ENCODE results near the gene TYMP.

DNA sequence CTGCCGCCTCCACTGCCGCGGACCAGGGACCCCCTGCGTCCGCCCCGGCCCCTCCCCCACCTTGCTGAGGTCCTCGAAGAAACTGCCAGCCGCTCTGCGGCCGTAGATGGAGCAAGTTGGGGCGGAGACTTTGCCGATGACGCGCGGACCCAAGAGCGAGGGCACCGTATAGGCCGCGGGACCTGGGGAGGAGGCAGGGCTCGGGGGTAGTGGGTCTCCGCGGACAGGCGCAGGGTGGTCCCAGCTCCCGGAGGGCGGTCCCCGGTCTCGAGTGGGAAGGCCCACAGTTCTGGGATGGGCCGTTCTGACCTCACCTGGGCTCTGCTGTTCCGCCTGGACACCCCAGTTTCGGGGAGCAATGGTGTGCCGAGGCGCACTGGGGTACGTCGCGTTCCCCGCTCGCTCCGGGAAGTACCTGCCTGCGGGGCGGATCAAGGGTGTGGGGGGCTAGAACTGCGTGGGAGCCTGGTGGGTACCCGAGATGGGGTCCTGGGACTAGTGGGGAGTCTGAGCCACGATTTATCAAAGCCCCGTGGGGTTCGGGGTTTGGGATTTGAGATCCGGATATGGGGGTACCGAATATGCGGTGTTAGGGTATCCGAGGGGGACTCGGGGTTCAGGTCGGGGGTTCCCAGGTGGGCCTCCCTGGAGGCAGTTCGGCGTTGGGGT, 1.2 kb upstream of the TYMP start:
- no peak for TF ChIP-seq EP300 (IDR thresholded peaks at IDR 0.05)
- no peak for TF ChIP-seq USF2 (IDR thresholded peaks at IDR 0.05)
- no peak for TF ChIP-seq RFX5 (IDR thresholded peaks at IDR 0.05)
- TF ChIP-seq, protein P1, sequence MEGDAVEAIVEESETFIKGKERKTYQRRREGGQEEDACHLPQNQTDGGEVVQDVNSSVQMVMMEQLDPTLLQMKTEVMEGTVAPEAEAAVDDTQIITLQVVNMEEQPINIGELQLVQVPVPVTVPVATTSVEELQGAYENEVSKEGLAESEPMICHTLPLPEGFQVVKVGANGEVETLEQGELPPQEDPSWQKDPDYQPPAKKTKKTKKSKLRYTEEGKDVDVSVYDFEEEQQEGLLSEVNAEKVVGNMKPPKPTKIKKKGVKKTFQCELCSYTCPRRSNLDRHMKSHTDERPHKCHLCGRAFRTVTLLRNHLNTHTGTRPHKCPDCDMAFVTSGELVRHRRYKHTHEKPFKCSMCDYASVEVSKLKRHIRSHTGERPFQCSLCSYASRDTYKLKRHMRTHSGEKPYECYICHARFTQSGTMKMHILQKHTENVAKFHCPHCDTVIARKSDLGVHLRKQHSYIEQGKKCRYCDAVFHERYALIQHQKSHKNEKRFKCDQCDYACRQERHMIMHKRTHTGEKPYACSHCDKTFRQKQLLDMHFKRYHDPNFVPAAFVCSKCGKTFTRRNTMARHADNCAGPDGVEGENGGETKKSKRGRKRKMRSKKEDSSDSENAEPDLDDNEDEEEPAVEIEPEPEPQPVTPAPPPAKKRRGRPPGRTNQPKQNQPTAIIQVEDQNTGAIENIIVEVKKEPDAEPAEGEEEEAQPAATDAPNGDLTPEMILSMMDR (IDR thresholded peaks at IDR 0.05): no peak
- TF ChIP-seq PHF8 (IDR thresholded peaks at IDR 0.05; ENCODE audit: borderline replicate concordance, low read depth): no peak
- TF ChIP-seq FOXS1 (CRISPR knock-in tag; IDR thresholded peaks at IDR 0.05): no peak
- peak; percentile 67 for TF ChIP-seq POLR2A (IDR thresholded peaks at IDR 0.05; ENCODE audit: low read length)
- TF ChIP-seq MAZ (IDR thresholded peaks at IDR 0.05; ENCODE audit: borderline replicate concordance, low read depth, low read length): no peak
- TF ChIP-seq JUN (IDR thresholded peaks at IDR 0.05): peak in 1 of 2 experiments; percentile 21; a peak in 2 of 5 replicates
- TF ChIP-seq REST (IDR thresholded peaks at IDR 0.05): no peak
- TF ChIP-seq ELK1 (IDR thresholded peaks at IDR 0.05; ENCODE audit: low read depth, low read length): no peak
- TF ChIP-seq RAD21 (conservative IDR thresholded peaks at IDR 0.05 in 1 of 2, IDR thresholded peaks at IDR 0.05 in 1 of 2): no peak

Measured in A549 (cell line).